ENCODE results near the gene ABHD17B.

The ABHD17B gene

DNA sequence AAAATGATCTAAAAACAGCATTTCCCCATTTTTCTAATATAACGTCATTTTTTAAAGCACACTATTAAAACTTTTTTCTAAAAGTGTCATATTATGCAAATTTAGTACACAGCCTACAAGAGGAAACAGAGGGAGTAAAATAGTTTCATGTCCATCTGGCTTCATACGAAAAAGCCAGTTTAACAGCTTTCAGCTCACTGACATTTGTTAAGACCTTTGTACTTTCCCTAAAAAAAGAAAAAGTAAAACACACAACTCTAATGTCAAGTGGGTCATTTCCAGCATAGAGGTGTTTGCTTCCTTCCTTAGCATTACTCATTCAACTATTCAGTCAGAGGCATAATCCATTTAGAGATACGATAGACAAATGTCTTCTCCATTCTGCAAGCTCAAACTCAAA is 49.4 kb downstream of the ABHD17B start:
- TF ChIP-seq, protein P1, sequence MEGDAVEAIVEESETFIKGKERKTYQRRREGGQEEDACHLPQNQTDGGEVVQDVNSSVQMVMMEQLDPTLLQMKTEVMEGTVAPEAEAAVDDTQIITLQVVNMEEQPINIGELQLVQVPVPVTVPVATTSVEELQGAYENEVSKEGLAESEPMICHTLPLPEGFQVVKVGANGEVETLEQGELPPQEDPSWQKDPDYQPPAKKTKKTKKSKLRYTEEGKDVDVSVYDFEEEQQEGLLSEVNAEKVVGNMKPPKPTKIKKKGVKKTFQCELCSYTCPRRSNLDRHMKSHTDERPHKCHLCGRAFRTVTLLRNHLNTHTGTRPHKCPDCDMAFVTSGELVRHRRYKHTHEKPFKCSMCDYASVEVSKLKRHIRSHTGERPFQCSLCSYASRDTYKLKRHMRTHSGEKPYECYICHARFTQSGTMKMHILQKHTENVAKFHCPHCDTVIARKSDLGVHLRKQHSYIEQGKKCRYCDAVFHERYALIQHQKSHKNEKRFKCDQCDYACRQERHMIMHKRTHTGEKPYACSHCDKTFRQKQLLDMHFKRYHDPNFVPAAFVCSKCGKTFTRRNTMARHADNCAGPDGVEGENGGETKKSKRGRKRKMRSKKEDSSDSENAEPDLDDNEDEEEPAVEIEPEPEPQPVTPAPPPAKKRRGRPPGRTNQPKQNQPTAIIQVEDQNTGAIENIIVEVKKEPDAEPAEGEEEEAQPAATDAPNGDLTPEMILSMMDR (IDR thresholded peaks at IDR 0.05) = no peak
- no peak overlapping the region for H3K27ac Mint-ChIP-seq
- peaks cover 71% of the 10 kb centered on the region for H3K36me3 Mint-ChIP-seq (ENCODE audit: low read depth)
- DNase-seq = no peak
- H3K9me3 Mint-ChIP-seq = peaks cover 24% of the 10 kb centered on the region
- H3K4me3 Mint-ChIP-seq = no peak overlapping the region
- H3K27me3 Mint-ChIP-seq (ENCODE audit: low read depth, poor library complexity) = no peaks in the 10 kb centered on the region
- H3K4me1 Mint-ChIP-seq = no peaks in the 10 kb centered on the region

DNA sequence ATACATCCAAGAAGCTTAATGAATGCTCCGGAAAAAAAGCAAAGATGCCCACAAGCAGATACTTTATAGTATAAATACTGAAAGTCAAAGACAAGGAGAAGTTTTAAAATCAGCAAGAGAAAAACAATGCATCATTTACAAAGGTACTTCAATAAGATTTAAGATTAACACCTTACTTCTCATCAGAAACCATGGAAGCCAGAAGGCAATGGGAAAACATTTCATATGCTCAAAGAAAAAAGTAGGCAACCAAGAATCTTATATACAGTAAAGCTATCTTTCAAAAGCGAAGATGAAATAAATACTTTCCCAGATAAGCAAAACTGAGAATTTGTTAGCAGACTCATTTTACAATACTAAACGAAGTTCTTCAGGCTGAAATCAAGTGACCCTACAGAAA is 51.1 kb downstream of the ABHD17B start:
- Mint-ChIP-seq H3K4me1 (no peaks in the 10 kb centered on the region), H3K27me3 (ENCODE audit: low read depth, poor library complexity) (no peaks in the 10 kb centered on the region), H3K27ac (no peak overlapping the region), H3K9me3 (peaks cover 24% of the 10 kb centered on the region), H3K4me3 (no peak overlapping the region), H3K36me3 (ENCODE audit: low read depth) (peaks cover 62% of the 10 kb centered on the region)
- TF ChIP-seq, protein P1 (IDR thresholded peaks at IDR 0.05) = no peak
- no peak for DNase-seq

DNA sequence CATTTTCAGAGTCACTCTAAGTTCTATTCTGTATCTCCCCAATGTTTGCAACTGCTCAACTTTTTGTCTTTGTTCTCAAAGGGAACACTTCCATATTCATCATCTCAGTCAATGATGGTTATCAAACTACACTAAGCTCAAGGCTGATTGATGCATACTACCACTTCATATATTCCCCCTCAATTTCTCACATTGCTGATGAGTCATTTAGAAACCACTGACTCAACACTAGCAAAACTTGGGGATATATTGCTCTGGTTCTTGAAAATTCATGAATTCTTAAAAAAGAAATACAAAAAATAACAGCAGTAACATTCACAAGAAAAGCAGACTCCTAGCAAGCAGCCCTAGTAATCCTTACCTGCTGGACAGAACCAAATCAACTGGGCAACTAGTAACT is 52.2 kb downstream of the ABHD17B start:
- no peaks in the 10 kb centered on the region for H3K27me3 Mint-ChIP-seq (ENCODE audit: low read depth, poor library complexity)
- DNase-seq = no peak
- H3K27ac Mint-ChIP-seq = no peak overlapping the region
- no peak overlapping the region for H3K4me3 Mint-ChIP-seq
- H3K9me3 Mint-ChIP-seq = peaks cover 24% of the 10 kb centered on the region
- no peaks in the 10 kb centered on the region for H3K4me1 Mint-ChIP-seq
- H3K36me3 Mint-ChIP-seq (ENCODE audit: low read depth) = peaks cover 53% of the 10 kb centered on the region
- TF ChIP-seq, protein P1 (IDR thresholded peaks at IDR 0.05) = no peak

DNA sequence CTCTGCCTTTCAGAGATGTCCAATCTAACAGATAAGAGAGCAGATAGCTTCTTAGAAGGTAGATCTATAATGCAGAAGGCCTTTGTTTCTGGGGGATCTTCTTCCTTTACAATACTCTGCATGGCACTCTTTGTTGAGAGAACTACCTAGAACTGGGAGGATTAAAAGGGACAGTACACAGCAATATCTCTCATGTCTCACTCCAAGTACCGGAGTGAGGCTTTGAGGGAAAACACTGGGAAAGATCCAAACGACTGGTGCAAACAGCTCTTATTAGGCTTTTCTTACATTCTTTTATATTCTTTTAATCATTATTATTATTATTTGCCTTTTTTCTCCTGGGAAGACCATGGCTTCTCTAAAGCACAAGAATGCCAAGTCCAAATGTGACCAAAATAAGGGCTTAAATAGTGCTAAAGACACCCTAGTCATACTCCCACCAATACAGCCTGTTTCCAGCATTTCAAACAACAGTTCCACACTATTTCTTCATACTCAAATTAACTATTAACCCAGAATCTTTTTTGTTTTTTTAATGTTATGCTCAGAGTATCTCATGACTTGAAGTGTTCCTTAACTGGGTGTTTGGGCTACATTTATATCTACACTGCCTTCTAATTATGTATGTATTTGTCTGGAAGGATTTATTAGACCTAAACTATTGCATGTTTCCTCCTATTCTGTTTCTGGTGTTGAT is 52.7 kb downstream of the ABHD17B start:
- no peak for DNase-seq
- TF ChIP-seq, protein P1 (IDR thresholded peaks at IDR 0.05) = no peak
- no peaks in the 10 kb centered on the region for H3K4me1 Mint-ChIP-seq
- H3K27me3 Mint-ChIP-seq (ENCODE audit: low read depth, poor library complexity) = no peaks in the 10 kb centered on the region
- no peak overlapping the region for H3K27ac Mint-ChIP-seq
- peaks cover 24% of the 10 kb centered on the region for H3K9me3 Mint-ChIP-seq
- H3K36me3 Mint-ChIP-seq (ENCODE audit: low read depth) = peaks cover 48% of the 10 kb centered on the region
- H3K4me3 Mint-ChIP-seq = no peak overlapping the region

DNA sequence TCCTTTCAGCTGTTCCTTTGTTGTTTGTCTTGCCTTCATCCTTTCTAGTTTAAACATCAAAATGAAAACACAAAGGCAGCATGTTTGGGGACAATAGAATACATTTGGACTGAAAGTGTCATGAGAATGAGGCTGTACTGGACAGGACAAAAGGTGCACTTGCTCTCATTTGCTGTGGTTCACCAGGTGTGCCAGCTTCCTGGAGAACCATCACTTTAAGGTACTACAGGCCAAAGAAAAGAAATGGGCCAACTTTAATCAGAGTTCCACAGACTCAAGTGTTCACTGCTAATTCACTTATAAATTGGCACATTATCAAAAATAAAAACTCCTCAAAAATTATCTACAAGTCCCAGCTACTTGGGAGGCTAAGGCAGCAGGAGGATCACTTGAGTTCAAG is 53.8 kb downstream of the ABHD17B start:
- Mint-ChIP-seq H3K36me3 (ENCODE audit: low read depth) (peaks cover 42% of the 10 kb centered on the region), H3K27me3 (ENCODE audit: low read depth, poor library complexity) (no peaks in the 10 kb centered on the region), H3K9me3 (peaks cover 28% of the 10 kb centered on the region), H3K27ac (no peak overlapping the region), H3K4me1 (no peaks in the 10 kb centered on the region), H3K4me3 (no peak overlapping the region)
- TF ChIP-seq, protein P1 (IDR thresholded peaks at IDR 0.05) = no peak
- no peak for DNase-seq

DNA sequence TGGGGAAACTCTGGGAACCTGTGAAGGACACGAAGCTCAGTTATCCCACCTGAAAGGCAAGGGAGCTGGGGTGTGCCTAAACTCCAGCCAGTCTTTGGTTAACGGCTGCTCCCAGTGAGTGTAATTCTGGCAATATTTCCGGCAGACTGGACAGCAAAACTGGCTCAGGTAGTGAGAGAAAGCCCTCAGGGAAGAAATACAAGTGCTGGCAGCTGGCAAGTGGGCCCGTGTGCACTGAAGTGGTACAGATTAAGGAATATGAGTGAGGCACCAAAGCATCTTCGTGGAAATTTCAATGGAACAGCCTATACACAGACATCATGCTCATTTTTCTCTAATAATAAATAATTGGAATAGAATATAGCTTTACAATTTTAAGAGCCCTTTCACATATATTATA is 56.2 kb downstream of the ABHD17B start:
- TF ChIP-seq, protein P1 (IDR thresholded peaks at IDR 0.05) = no peak
- Mint-ChIP-seq H3K9me3 (peaks cover 9% of the 10 kb centered on the region), H3K27ac (no peak overlapping the region), H3K4me1 (no peaks in the 10 kb centered on the region), H3K36me3 (ENCODE audit: low read depth) (peaks cover 19% of the 10 kb centered on the region), H3K27me3 (ENCODE audit: low read depth, poor library complexity) (no peaks in the 10 kb centered on the region), H3K4me3 (no peak overlapping the region)
- DNase-seq = no peak
